ENCODE results near the gene UBAC1. TPM values are rescaled to one million over a fixed set of nuclear protein-coding genes. Genes with fewer than 3 reads are reported as not detected.

Gene UBAC1
- polyA plus RNA-seq, 1 of the 3 experiments (the other 2 are of a cell fraction): 67.7 TPM

- Histone ChIP-seq H3K4me1 (ENCODE audit: control insufficient read depth in 1 of 2, insufficient read depth in 2 of 2, low read depth in 1 of 2, low read length in 1 of 2) (peaks cover 6 to 33% of the 10 kb centered on the region in 2 experiments; a peak in 3 of 4 replicates), H3K79me2 (ENCODE audit: insufficient read depth) (peaks cover 26% of the 10 kb centered on the region), H4K20me1 (ENCODE audit: insufficient read depth) (peaks cover 16% of the 10 kb centered on the region), H3K27me3 (ENCODE audit: insufficient read depth) (no peaks in the 10 kb centered on the region), H3K9me3 (no peaks in the 10 kb centered on the region), H3K4me2 (no peak overlapping the region), H3K27ac (ENCODE audit: low read depth in 2 of 2, low read length in 1 of 2) (no peak overlapping the region), H3K4me3 (ENCODE audit: low read depth in 2 of 2, low read length in 1 of 2) (no peak overlapping the region), H3K9ac (no peak overlapping the region), H2AFZ (ENCODE audit: low read depth) (no peak overlapping the region), H3K9me2 (no peaks in the 10 kb centered on the region), H3F3A (replicated peaks; ENCODE audit: insufficient read depth) (no peaks in the 10 kb centered on the region), H3K36me3 (replicated peaks in 1 of 2; ENCODE audit: control insufficient read depth in 1 of 2, insufficient read depth in 2 of 2, low read length in 1 of 2) (no peaks in the 10 kb centered on the region)
- TF ChIP-seq GATA2 (CRISPR knock-in tag; IDR thresholded peaks at IDR 0.05): no peak
- no peak for TF ChIP-seq RXRA (IDR thresholded peaks at IDR 0.05; ENCODE audit: borderline replicate concordance, low read depth)
- TF ChIP-seq FOSL2 (IDR thresholded peaks at IDR 0.05; ENCODE audit: borderline replicate concordance, low read depth): no peak
- TF ChIP-seq TEAD4 (IDR thresholded peaks at IDR 0.05; ENCODE audit: borderline replicate concordance, insufficient read depth): no peak
- TF ChIP-seq PBX3 (IDR thresholded peaks at IDR 0.05): no peak
- TF ChIP-seq MAX (IDR thresholded peaks at IDR 0.05; ENCODE audit: low read depth): no peak
- no peak for TF ChIP-seq RCOR1 (IDR thresholded peaks at IDR 0.05; ENCODE audit: low read length)
- TF ChIP-seq, protein P1, sequence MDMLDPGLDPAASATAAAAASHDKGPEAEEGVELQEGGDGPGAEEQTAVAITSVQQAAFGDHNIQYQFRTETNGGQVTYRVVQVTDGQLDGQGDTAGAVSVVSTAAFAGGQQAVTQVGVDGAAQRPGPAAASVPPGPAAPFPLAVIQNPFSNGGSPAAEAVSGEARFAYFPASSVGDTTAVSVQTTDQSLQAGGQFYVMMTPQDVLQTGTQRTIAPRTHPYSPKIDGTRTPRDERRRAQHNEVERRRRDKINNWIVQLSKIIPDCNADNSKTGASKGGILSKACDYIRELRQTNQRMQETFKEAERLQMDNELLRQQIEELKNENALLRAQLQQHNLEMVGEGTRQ (IDR thresholded peaks at IDR 0.05; ENCODE audit: borderline replicate concordance, low read depth, low read length): no peak
- TF ChIP-seq CHD2 (IDR thresholded peaks at IDR 0.05; ENCODE audit: low read length, partially characterized antibody): no peak
- TF ChIP-seq JUND (IDR thresholded peaks at IDR 0.05): no peak
- no peak for TF ChIP-seq POLR2AphosphoS5 (IDR thresholded peaks at IDR 0.05; ENCODE audit: low read depth, low read length)
- DNase-seq: no peak
- ChIA-PET POLR2A (no interaction called here), CTCF (interaction anchor here (0.7 to 11.3 kb wide), 4 partner anchors 31 to 175 kb away, joined by 3 to 174 read pairs (median 3); no protein-coding TSS in a partner anchor)
- 81% methylated on average over 8 of the region's 8 CpGs for WGBS (ENCODE audit: low lambda C conversion rate)
These were observed 2.2 kb upstream of the UBAC1 start for GRCh38 chr9:135963338-135963737.

DNA sequence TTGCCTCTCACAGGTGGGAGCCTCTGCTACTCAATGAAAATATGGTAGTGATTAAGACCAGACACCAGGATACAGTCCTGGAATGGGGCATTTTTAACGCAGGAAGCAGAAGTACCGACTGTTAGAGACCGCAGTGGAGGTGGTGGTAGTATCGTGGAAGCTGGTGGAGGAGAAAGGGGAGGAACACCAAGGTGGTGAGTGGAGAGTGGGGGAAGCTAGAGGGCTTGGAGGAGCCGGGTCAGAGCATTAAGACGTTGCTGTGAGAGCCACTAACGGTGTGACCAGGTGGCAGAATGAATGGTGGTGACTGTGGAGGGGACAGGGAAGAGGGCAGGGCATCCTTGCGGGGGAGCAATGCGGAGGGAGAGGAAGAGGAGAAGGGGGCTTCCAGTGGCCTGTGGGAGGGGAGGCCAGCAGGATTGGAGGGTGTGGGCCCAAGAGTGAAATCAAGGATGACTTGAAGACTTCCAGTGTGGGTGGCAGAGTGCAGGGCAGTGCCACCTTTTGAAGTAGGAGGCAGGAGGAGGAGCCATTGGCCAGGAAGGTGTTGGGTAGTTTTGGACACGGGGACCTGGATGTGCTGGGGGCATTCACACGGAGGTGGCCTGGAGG is 1.6 kb upstream of the UBAC1 start:
- Histone ChIP-seq H3K27me3 (ENCODE audit: insufficient read depth) (no peaks in the 10 kb centered on the region), H3K4me1 (ENCODE audit: control insufficient read depth in 1 of 2, insufficient read depth in 2 of 2, low read depth in 1 of 2, low read length in 1 of 2) (peaks cover 2 to 33% of the 10 kb centered on the region in 2 experiments; a peak in 3 of 4 replicates), H3K36me3 (replicated peaks in 1 of 2; ENCODE audit: control insufficient read depth in 1 of 2, insufficient read depth in 2 of 2, low read length in 1 of 2) (no peaks in the 10 kb centered on the region), H3K79me2 (ENCODE audit: insufficient read depth) (peaks cover 31% of the 10 kb centered on the region), H3K9me3 (no peaks in the 10 kb centered on the region), H3K9ac (no peak overlapping the region), H4K20me1 (ENCODE audit: insufficient read depth) (peaks cover 22% of the 10 kb centered on the region), H3K4me3 (ENCODE audit: low read depth in 2 of 2, low read length in 1 of 2) (no peak overlapping the region), H3K9me2 (no peaks in the 10 kb centered on the region), H2AFZ (ENCODE audit: low read depth) (no peak overlapping the region), H3F3A (replicated peaks; ENCODE audit: insufficient read depth) (no peaks in the 10 kb centered on the region), H3K27ac (ENCODE audit: low read depth in 2 of 2, low read length in 1 of 2) (peak overlapping the region in 1 of 2 experiments; percentile 26; a peak in 1 of 4 replicates), H3K4me2 (no peak overlapping the region)
- ChIA-PET POLR2A (no interaction called here), CTCF (interaction anchor here (0.8 to 11.3 kb wide), 3 partner anchors 40 to 176 kb away, joined by 3 to 174 read pairs (median 3); no protein-coding TSS in a partner anchor)
- DNase-seq: no peak
- 80% methylated on average over 11 of the region's 11 CpGs for WGBS (ENCODE audit: low lambda C conversion rate)
- TF ChIP-seq, protein P2, sequence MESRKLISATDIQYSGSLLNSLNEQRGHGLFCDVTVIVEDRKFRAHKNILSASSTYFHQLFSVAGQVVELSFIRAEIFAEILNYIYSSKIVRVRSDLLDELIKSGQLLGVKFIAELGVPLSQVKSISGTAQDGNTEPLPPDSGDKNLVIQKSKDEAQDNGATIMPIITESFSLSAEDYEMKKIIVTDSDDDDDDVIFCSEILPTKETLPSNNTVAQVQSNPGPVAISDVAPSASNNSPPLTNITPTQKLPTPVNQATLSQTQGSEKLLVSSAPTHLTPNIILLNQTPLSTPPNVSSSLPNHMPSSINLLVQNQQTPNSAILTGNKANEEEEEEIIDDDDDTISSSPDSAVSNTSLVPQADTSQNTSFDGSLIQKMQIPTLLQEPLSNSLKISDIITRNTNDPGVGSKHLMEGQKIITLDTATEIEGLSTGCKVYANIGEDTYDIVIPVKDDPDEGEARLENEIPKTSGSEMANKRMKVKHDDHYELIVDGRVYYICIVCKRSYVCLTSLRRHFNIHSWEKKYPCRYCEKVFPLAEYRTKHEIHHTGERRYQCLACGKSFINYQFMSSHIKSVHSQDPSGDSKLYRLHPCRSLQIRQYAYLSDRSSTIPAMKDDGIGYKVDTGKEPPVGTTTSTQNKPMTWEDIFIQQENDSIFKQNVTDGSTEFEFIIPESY (IDR thresholded peaks at IDR 0.05; ENCODE audit: borderline replicate concordance, low read depth): no peak
- no peak for TF ChIP-seq CTCF (IDR thresholded peaks at IDR 0.05)

All from SK-N-SH (cell line).